K562 (cell line): Measurements from ENCODE around the gene TEX261.
A peak's percentile ranks its signal among the peaks of the same experiment; 100 is the strongest.

ENCODE experiments used
- CREB1 ChIP-seq, 2 experiments: sonication (generic) in 1 of 2; formaldehyde crosslinking in 1 of 2; IDR thresholded peaks; 2 replicates each; pipeline versions ENCODE4 v1.6.1 to v1.8.0; 2012 to 2022; ENCODE audit warnings: inconsistent platforms in 1 of 2, mild to moderate bottlenecking in 1 of 2, missing genetic modification reagents in 1 of 2, moderate library complexity in 1 of 2
- ELF4 ChIP-seq: fragments of 450-650 bp; formaldehyde crosslinking; IDR thresholded peaks from 2 replicates; pipeline ENCODE4 v1.4.0; 2022; ENCODE audit warnings: missing genetic modification characterization
- KAT2B ChIP-seq: IDR thresholded peaks from one replicate; pipeline ENCODE4 v1.6.1; 2012; ENCODE audit warnings: low read depth, mild to moderate bottlenecking, control low read depth, inconsistent platforms, low read length, moderate library complexity
- KAT8 ChIP-seq: fragments of 450-650 bp; IDR thresholded peaks from 2 replicates; pipeline ENCODE4 v1.6.1; 2016; ENCODE audit warnings: low read depth, mild to moderate bottlenecking
- RFX1 ChIP-seq: fragments of 450-650 bp; IDR thresholded peaks from 2 replicates; pipeline ENCODE4 v1.6.1; 2016; ENCODE audit warnings: mild to moderate bottlenecking, moderate library complexity
- TAF15 ChIP-seq: fragments of 200-400 bp; formaldehyde crosslinking; IDR thresholded peaks from 2 replicates; pipeline ENCODE4 v1.6.1; 2017; ENCODE audit warnings: mild to moderate bottlenecking, low read depth, low read length, moderate library complexity
- ZZZ3 ChIP-seq: fragments of 450-650 bp; IDR thresholded peaks from 2 replicates; pipeline ENCODE4 v1.6.1; 2016; ENCODE audit warnings: antibody characterized with exemption, mild to moderate bottlenecking, moderate library complexity
- TF ChIP-seq, protein P1 (sequence below), 3 experiments: IDR thresholded peaks in 2 of 3; conservative IDR thresholded peaks in 1 of 3; 2 replicates each; pipeline ENCODE4 v1.5.1; 2011 to 2012; ENCODE audit warnings: low read length in 3 of 3, mild to moderate bottlenecking in 3 of 3, control low read depth in 2 of 3, improper control_type of control experiment in 1 of 3, inconsistent platforms in 1 of 3, low read depth in 1 of 3, mixed read lengths in 1 of 3, moderate library complexity in 1 of 3; ENCODE audit not compliant: insufficient read depth in 2 of 3
- TF ChIP-seq, protein P2 (sequence below): sonication (generic); formaldehyde crosslinking; IDR thresholded peaks from 2 replicates; pipeline ENCODE4 v1.5.0; 2020; ENCODE audit warnings: missing genetic modification reagents

DNA sequence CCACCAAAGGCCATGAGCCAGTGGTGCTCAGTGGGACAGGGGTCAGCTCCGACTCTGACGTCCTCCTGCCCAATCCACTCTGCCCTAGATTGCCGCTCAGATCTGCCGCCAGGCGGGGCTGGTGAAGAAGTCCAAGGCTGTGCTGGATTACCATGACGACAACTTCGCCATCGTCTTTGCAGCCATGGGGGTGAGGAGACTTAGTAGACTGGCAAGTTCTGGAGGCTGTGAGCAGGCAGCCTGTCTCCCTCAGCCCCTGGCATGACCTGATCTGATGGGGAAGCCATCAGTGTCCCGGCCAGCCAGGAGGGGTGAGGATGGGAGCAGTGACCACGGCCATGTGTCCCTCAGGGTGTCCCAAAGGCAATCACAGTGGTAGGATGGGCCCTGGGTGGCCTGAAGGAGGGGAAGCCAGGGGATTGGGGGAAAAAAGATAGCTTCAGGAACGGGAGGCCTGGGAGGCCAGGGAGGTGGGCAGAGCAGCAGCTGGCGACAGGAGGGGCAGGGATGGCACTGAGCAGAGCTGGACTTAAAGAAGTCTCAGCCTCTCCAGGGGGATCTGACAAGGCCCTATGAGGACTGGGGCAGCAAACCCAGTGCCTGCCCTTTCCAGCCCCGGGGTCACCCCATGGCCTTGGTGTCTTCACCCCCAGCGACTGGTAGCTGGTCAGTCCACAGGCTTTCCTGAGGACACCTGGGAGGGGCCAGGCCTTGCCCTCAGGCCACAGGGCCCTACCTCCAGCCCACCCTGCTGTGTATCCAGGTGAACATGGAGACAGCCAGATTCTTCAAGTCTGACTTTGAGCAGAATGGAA is 33.6 kb downstream of the TEX261 start:
- no peak for TF ChIP-seq ELF4 (CRISPR knock-in tag)
- TF ChIP-seq CREB1 (IDR thresholded peaks at IDR 0.05), result no peak
- no peak for TF ChIP-seq CREB1 (CRISPR knock-in tag; IDR thresholded peaks at IDR 0.05)
- no peak for TF ChIP-seq KAT8
- peak; percentile 74 for TF ChIP-seq RFX1
- TF ChIP-seq KAT2B, result no peak
- TF ChIP-seq, protein P1, sequence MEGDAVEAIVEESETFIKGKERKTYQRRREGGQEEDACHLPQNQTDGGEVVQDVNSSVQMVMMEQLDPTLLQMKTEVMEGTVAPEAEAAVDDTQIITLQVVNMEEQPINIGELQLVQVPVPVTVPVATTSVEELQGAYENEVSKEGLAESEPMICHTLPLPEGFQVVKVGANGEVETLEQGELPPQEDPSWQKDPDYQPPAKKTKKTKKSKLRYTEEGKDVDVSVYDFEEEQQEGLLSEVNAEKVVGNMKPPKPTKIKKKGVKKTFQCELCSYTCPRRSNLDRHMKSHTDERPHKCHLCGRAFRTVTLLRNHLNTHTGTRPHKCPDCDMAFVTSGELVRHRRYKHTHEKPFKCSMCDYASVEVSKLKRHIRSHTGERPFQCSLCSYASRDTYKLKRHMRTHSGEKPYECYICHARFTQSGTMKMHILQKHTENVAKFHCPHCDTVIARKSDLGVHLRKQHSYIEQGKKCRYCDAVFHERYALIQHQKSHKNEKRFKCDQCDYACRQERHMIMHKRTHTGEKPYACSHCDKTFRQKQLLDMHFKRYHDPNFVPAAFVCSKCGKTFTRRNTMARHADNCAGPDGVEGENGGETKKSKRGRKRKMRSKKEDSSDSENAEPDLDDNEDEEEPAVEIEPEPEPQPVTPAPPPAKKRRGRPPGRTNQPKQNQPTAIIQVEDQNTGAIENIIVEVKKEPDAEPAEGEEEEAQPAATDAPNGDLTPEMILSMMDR (IDR thresholded peaks at IDR 0.05 in 2 of 3, conservative IDR thresholded peaks at IDR 0.05 in 1 of 3; ENCODE audit: insufficient read depth in 2 of 3, low read depth in 1 of 3, low read length in 3 of 3), result peak in 2 of 3 experiments; percentile 15 to 23; a peak in 3 of 6 replicates
- no peak for TF ChIP-seq TAF15
- TF ChIP-seq, protein P2, sequence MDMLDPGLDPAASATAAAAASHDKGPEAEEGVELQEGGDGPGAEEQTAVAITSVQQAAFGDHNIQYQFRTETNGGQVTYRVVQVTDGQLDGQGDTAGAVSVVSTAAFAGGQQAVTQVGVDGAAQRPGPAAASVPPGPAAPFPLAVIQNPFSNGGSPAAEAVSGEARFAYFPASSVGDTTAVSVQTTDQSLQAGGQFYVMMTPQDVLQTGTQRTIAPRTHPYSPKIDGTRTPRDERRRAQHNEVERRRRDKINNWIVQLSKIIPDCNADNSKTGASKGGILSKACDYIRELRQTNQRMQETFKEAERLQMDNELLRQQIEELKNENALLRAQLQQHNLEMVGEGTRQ (CRISPR knock-in tag), result no peak
- TF ChIP-seq ZZZ3, result no peak
